Measurements from ENCODE around the gene CD99. TPM values are rescaled to one million over a fixed set of nuclear protein-coding genes. Genes with fewer than 3 reads are reported as not detected.

CD99 gene
- polyA plus RNA-seq (2013, experiment 1 of 2): 539 TPM
- 518 TPM for polyA plus RNA-seq (2013, experiment 2 of 2)

DNA sequence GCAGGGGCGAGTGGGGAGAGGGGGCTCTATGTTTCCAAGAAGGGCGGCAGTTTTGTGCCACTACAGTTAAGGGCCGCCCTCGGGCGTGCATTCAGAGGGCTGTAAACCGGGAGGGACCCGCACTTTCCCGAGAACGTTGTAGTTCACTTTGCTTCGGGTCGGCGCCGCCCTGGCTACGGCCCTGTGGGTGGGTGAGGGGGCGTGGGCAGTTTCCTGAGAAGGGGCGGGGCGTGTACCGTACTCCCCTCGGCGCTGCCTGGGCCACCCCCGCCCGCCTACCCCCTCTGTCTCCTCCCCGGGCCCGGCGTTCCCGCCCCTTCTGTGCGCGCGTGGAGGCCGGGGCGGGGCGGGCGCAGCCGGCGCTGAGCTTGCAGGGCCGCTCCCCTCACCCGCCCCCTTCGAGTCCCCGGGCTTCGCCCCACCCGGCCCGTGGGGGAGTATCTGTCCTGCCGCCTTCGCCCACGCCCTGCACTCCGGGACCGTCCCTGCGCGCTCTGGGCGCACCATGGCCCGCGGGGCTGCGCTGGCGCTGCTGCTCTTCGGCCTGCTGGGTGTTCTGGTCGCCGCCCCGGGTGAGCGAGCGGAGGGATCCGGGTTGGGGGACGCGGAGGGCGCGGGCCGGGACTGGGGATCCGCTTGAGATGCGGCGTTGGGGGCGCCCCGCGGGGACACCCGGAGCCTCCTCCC, at the start of gene CD99:
Gene CD99 (plus strand): TSS at position 440 of the 687 bp plus-strand sequence. CDS start 66 bp downstream, at position 506.
- peaks cover 29% of the 10 kb centered on the region for H3K4me1 ChIP-seq (ENCODE audit: control insufficient read depth, insufficient read depth, low read length, poor library complexity, severe bottlenecking)
- peak within 1 kb of the TSS; percentile 49 for H3K27ac ChIP-seq (ENCODE audit: low read depth, low read length, severe bottlenecking)
- no peaks in the 10 kb centered on the region for H3K9me3 ChIP-seq (ENCODE audit: control insufficient read depth, low read length)
- H3K4me3 ChIP-seq (ENCODE audit: extremely low read depth, insufficient read depth, low read length, poor library complexity, severe bottlenecking): peak within 1 kb of the TSS; percentile 85
- 0 to 1% methylated on average over 40 to 49 of the region's 73 CpGs for WGBS, 2 experiments (ENCODE audit: insufficient coverage in 2 of 2)
- H3K36me3 ChIP-seq (ENCODE audit: control insufficient read depth, insufficient read depth, low read length): peaks cover 15% of the 10 kb centered on the region

- no peaks in the 10 kb centered on the region for H3K4me1 ChIP-seq (ENCODE audit: control insufficient read depth, insufficient read depth, low read length, poor library complexity, severe bottlenecking)
- peaks cover 42% of the 10 kb centered on the region for H3K36me3 ChIP-seq (ENCODE audit: control insufficient read depth, insufficient read depth, low read length)
- 89 to 98% methylated on average over 6 of the region's 8 CpGs for WGBS, 2 experiments (ENCODE audit: insufficient coverage in 2 of 2)
- H3K9me3 ChIP-seq (ENCODE audit: control insufficient read depth, low read length): no peaks in the 10 kb centered on the region
- no peak overlapping the region for H3K27ac ChIP-seq (ENCODE audit: low read depth, low read length, severe bottlenecking)
- no peak overlapping the region for H3K4me3 ChIP-seq (ENCODE audit: extremely low read depth, insufficient read depth, low read length, poor library complexity, severe bottlenecking)
Observed at GRCh38 chrX:2642146-2642545, 48.9 kb upstream of the CD99 start.

- WGBS, 2 experiments (ENCODE audit: insufficient coverage in 2 of 2): 91 to 96% methylated on average over 8 to 10 of the region's 10 CpGs
- Histone ChIP-seq H3K9me3 (ENCODE audit: control insufficient read depth, low read length) (no peaks in the 10 kb centered on the region), H3K27ac (ENCODE audit: low read depth, low read length, severe bottlenecking) (no peak overlapping the region), H3K36me3 (ENCODE audit: control insufficient read depth, insufficient read depth, low read length) (peaks cover 38% of the 10 kb centered on the region), H3K4me1 (ENCODE audit: control insufficient read depth, insufficient read depth, low read length, poor library complexity, severe bottlenecking) (no peaks in the 10 kb centered on the region), H3K4me3 (ENCODE audit: extremely low read depth, insufficient read depth, low read length, poor library complexity, severe bottlenecking) (no peak overlapping the region)
Observed at GRCh38 chrX:2642791-2643190, 48.3 kb upstream of the CD99 start.

- Histone ChIP-seq H3K27ac (ENCODE audit: low read depth, low read length, severe bottlenecking) (no peak overlapping the region), H3K4me3 (ENCODE audit: extremely low read depth, insufficient read depth, low read length, poor library complexity, severe bottlenecking) (no peak overlapping the region), H3K9me3 (ENCODE audit: control insufficient read depth, low read length) (no peaks in the 10 kb centered on the region), H3K36me3 (ENCODE audit: control insufficient read depth, insufficient read depth, low read length) (peaks cover 31% of the 10 kb centered on the region), H3K4me1 (ENCODE audit: control insufficient read depth, insufficient read depth, low read length, poor library complexity, severe bottlenecking) (no peaks in the 10 kb centered on the region)
- WGBS, 2 experiments (ENCODE audit: insufficient coverage in 2 of 2): no CpG with 5 or more reads among the region's 1 CpG
Observed at GRCh38 chrX:2643880-2644279, 47.2 kb upstream of the CD99 start.

DNA sequence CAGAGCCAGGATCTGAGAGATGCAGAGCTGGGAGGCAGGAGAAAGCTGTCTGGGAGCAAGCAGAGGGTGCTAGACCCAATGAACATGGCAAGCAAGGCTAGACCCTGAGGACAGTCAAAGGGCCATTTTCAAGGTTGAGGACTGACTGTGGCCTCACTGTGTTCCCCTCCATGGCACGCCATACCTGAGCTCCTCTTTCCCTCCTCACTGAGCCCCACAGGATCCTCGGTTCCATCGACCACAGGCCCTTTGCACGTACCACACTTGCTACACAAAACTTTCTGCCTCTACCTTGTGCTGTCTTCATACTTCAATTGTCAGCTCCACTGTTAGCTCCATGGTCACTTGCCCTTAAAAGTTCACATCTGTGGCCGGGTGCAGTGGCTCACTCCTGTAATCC, 45.5 kb upstream of the CD99 start:
- no peaks in the 10 kb centered on the region for H3K4me1 ChIP-seq (ENCODE audit: control insufficient read depth, insufficient read depth, low read length, poor library complexity, severe bottlenecking)
- no peaks in the 10 kb centered on the region for H3K9me3 ChIP-seq (ENCODE audit: control insufficient read depth, low read length)
- WGBS, 2 experiments (ENCODE audit: insufficient coverage in 2 of 2): 55 to 59% methylated on average over 5 of the region's 5 CpGs
- H3K4me3 ChIP-seq (ENCODE audit: extremely low read depth, insufficient read depth, low read length, poor library complexity, severe bottlenecking): no peak overlapping the region
- H3K27ac ChIP-seq (ENCODE audit: low read depth, low read length, severe bottlenecking): no peak overlapping the region
- peaks cover 16% of the 10 kb centered on the region for H3K36me3 ChIP-seq (ENCODE audit: control insufficient read depth, insufficient read depth, low read length)

DNA sequence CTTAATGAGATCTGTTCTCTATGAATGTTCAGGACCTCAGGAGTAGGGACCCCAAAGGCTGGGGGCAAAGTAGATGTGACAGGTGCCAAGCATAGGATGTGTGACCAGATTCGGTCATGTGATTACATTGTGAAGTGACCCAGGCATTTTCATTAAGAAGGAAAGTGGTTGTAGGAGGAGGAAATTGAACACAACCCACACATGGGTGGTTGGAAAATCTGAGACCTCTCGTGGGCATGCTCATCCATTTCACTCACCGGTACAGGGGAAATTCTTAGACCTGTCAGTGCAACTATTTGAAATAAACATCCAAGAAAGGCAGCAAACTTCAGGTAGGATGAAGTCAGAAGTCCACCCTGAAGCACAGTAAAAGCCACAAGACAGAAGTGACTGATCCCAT, 43.5 kb upstream of the CD99 start:
- peaks cover 6% of the 10 kb centered on the region for H3K36me3 ChIP-seq (ENCODE audit: control insufficient read depth, insufficient read depth, low read length)
- WGBS, 2 experiments (ENCODE audit: insufficient coverage in 2 of 2): 92 to 100% methylated on average over 1 to 2 of the region's 3 CpGs
- H3K4me3 ChIP-seq (ENCODE audit: extremely low read depth, insufficient read depth, low read length, poor library complexity, severe bottlenecking): no peak overlapping the region
- no peak overlapping the region for H3K27ac ChIP-seq (ENCODE audit: low read depth, low read length, severe bottlenecking)
- no peaks in the 10 kb centered on the region for H3K9me3 ChIP-seq (ENCODE audit: control insufficient read depth, low read length)
- H3K4me1 ChIP-seq (ENCODE audit: control insufficient read depth, insufficient read depth, low read length, poor library complexity, severe bottlenecking): no peaks in the 10 kb centered on the region

DNA sequence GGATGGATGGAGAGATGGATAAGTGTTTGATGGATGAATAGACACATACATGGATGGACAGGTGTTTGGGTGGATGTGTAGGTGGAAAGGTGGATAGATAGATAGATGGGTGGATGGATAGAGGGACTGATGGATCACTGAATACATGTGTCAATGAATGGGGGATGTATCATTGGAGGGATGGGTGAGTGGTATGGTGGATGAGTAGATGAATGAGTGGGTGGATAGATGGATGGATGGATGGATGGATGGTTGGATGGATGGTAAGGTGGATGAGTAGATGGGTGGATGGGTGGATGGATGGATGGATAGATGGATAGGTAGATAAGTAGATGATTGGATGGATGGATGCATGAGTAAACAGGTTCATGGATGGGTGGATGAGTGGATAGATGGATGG, 41.1 kb upstream of the CD99 start:
- no peaks in the 10 kb centered on the region for H3K9me3 ChIP-seq (ENCODE audit: control insufficient read depth, low read length)
- H3K36me3 ChIP-seq (ENCODE audit: control insufficient read depth, insufficient read depth, low read length): peaks cover 6% of the 10 kb centered on the region
- no peak overlapping the region for H3K4me3 ChIP-seq (ENCODE audit: extremely low read depth, insufficient read depth, low read length, poor library complexity, severe bottlenecking)
- no peaks in the 10 kb centered on the region for H3K4me1 ChIP-seq (ENCODE audit: control insufficient read depth, insufficient read depth, low read length, poor library complexity, severe bottlenecking)
- no peak overlapping the region for H3K27ac ChIP-seq (ENCODE audit: low read depth, low read length, severe bottlenecking)

- 92 to 94% methylated on average over 7 of the region's 7 CpGs for WGBS, 2 experiments (ENCODE audit: insufficient coverage in 2 of 2)
- no peaks in the 10 kb centered on the region for H3K4me1 ChIP-seq (ENCODE audit: control insufficient read depth, insufficient read depth, low read length, poor library complexity, severe bottlenecking)
- no peak overlapping the region for H3K4me3 ChIP-seq (ENCODE audit: extremely low read depth, insufficient read depth, low read length, poor library complexity, severe bottlenecking)
- H3K9me3 ChIP-seq (ENCODE audit: control insufficient read depth, low read length): no peaks in the 10 kb centered on the region
- H3K36me3 ChIP-seq (ENCODE audit: control insufficient read depth, insufficient read depth, low read length): peaks cover 6% of the 10 kb centered on the region
- H3K27ac ChIP-seq (ENCODE audit: low read depth, low read length, severe bottlenecking): no peak overlapping the region
Observed at GRCh38 chrX:2650865-2651264, 40.2 kb upstream of the CD99 start.

GRCh38 chrX:2652106-2652505, 39.0 kb upstream of the CD99 start:
- Histone ChIP-seq H3K4me1 (ENCODE audit: control insufficient read depth, insufficient read depth, low read length, poor library complexity, severe bottlenecking) (no peaks in the 10 kb centered on the region), H3K27ac (ENCODE audit: low read depth, low read length, severe bottlenecking) (no peak overlapping the region)
- WGBS, 2 experiments (ENCODE audit: insufficient coverage in 2 of 2): 93 to 97% methylated on average over 3 to 4 of the region's 6 CpGs

GRCh38 chrX:2654436-2655340, 36.4 kb upstream of the CD99 start:
- Histone ChIP-seq H3K27ac (ENCODE audit: low read depth, low read length, severe bottlenecking) (no peak overlapping the region), H3K4me3 (ENCODE audit: extremely low read depth, insufficient read depth, low read length, poor library complexity, severe bottlenecking) (no peak overlapping the region), H3K4me1 (ENCODE audit: control insufficient read depth, insufficient read depth, low read length, poor library complexity, severe bottlenecking) (no peaks in the 10 kb centered on the region), H3K9me3 (ENCODE audit: control insufficient read depth, low read length) (no peaks in the 10 kb centered on the region), H3K36me3 (ENCODE audit: control insufficient read depth, insufficient read depth, low read length) (peaks cover 3% of the 10 kb centered on the region)
- WGBS, 2 experiments (ENCODE audit: insufficient coverage in 2 of 2): 73 to 86% methylated on average over 9 of the region's 13 CpGs

More at GRCh38 chrX:2652106-2652505, 39.0 kb upstream of the CD99 start:
- H3K36me3 ChIP-seq (ENCODE audit: control insufficient read depth, insufficient read depth, low read length): peaks cover 6% of the 10 kb centered on the region
- H3K4me3 ChIP-seq (ENCODE audit: extremely low read depth, insufficient read depth, low read length, poor library complexity, severe bottlenecking): no peak overlapping the region
- H3K9me3 ChIP-seq (ENCODE audit: control insufficient read depth, low read length): no peaks in the 10 kb centered on the region
